ENCODE results near the gene ATAD3C. TPM values are rescaled to one million over a fixed set of nuclear protein-coding genes. Genes with fewer than 3 reads are reported as not detected.
"Not testable (repeated sequence)": the region's sequence is repeated elsewhere in the genome, so short reads cannot be mapped to it uniquely, and the experiment has no call there.

ATAD3C gene
- total RNA-seq, 1 experiment from 2014 or later = 1.4 TPM

- DNase-seq (no peak), ATAC-seq (no peak)
- H3K9me3 ChIP-seq (ENCODE audit: low read length) = no peaks in the 10 kb centered on the region
- ChIA-PET POLR2A (ENCODE audit: unreplicated experiment) (no interaction called here), CTCF (no interaction called here)
- no peak overlapping the region for H2AFZ ChIP-seq (ENCODE audit: low read length)
- no peak overlapping the region for H3K4me3 ChIP-seq (ENCODE audit: low read length)
- H3K4me2 ChIP-seq (ENCODE audit: low read length) = no peak overlapping the region
- H3K27ac ChIP-seq (ENCODE audit: low read length) = no peak overlapping the region
- H3K9me2 ChIP-seq (replicated peaks; ENCODE audit: low read length) = no peaks in the 10 kb centered on the region
- H3K36me3 ChIP-seq (ENCODE audit: low read depth, low read length) = no peaks in the 10 kb centered on the region
- H3K9ac ChIP-seq (ENCODE audit: low read length) = no peak overlapping the region
- intact Hi-C loops (cut with micrococcal nuclease) = no loop called here
- H3F3A ChIP-seq (ENCODE audit: low read length, unreplicated experiment) = no peaks in the 10 kb centered on the region
- TF ChIP-seq EZH2 (IDR thresholded peaks at IDR 0.05; ENCODE audit: low read length, unreplicated experiment) (no peak), EZH2phosphoT487 (IDR thresholded peaks at IDR 0.05; ENCODE audit: borderline replicate concordance, low read length) (no peak), CTCF (conservative IDR thresholded peaks at IDR 0.05; ENCODE audit: low read depth, low read length) (no peak)
- H3K4me1 ChIP-seq (ENCODE audit: insufficient read depth, low read length) = no peaks in the 10 kb centered on the region
- H4K20me1 ChIP-seq (ENCODE audit: low read length) = no peaks in the 10 kb centered on the region
- H3K27me3 ChIP-seq (ENCODE audit: low read length) = no peaks in the 10 kb centered on the region
- no peaks in the 10 kb centered on the region for H3K79me2 ChIP-seq (ENCODE audit: low read length)
- BruUV-seq (replicated peaks) = no TSS peak
Measured at GRCh38 chr1:1455366-1455884, 5.9 kb downstream of the ATAD3C start.

GRCh38 chr1:1455934-1456333, 6.4 kb downstream of the ATAD3C start:
- H3K4me1 ChIP-seq (ENCODE audit: insufficient read depth, low read length); H3K27ac ChIP-seq (ENCODE audit: low read length); DNase-seq; intact Hi-C loops (cut with micrococcal nuclease); H3K9me2 ChIP-seq (replicated peaks; ENCODE audit: low read length); H4K20me1 ChIP-seq (ENCODE audit: low read length); BruUV-seq (replicated peaks); ATAC-seq; H3K36me3 ChIP-seq (ENCODE audit: low read depth, low read length); H3K27me3 ChIP-seq (ENCODE audit: low read length); H3K9ac ChIP-seq (ENCODE audit: low read length); CTCF ChIA-PET; H3K4me2 ChIP-seq (ENCODE audit: low read length); H3K79me2 ChIP-seq (ENCODE audit: low read length); H2AFZ ChIP-seq (ENCODE audit: low read length); H3F3A ChIP-seq (ENCODE audit: low read length, unreplicated experiment); H3K4me3 ChIP-seq (ENCODE audit: low read length); POLR2A ChIA-PET (ENCODE audit: unreplicated experiment); H3K9me3 ChIP-seq (ENCODE audit: low read length): not testable (repeated sequence)

- H3K36me3 ChIP-seq (ENCODE audit: low read depth, low read length); BruUV-seq (replicated peaks); H3K27me3 ChIP-seq (ENCODE audit: low read length); H3K27ac ChIP-seq (ENCODE audit: low read length); H3K9me2 ChIP-seq (replicated peaks; ENCODE audit: low read length); H2AFZ ChIP-seq (ENCODE audit: low read length); H4K20me1 ChIP-seq (ENCODE audit: low read length); H3K4me2 ChIP-seq (ENCODE audit: low read length); H3K4me1 ChIP-seq (ENCODE audit: insufficient read depth, low read length); POLR2A ChIA-PET (ENCODE audit: unreplicated experiment); H3K9me3 ChIP-seq (ENCODE audit: low read length); CTCF ChIA-PET; H3K79me2 ChIP-seq (ENCODE audit: low read length); H3K4me3 ChIP-seq (ENCODE audit: low read length); H3F3A ChIP-seq (ENCODE audit: low read length, unreplicated experiment); DNase-seq; H3K9ac ChIP-seq (ENCODE audit: low read length); ATAC-seq; intact Hi-C loops (cut with micrococcal nuclease): not testable (repeated sequence)
Measured at GRCh38 chr1:1456683-1457255, 7.3 kb downstream of the ATAD3C start.

GRCh38 chr1:1459156-1459555, 9.7 kb downstream of the ATAD3C start:
- H3K4me1 ChIP-seq (ENCODE audit: insufficient read depth, low read length); H3K36me3 ChIP-seq (ENCODE audit: low read depth, low read length); H3K4me3 ChIP-seq (ENCODE audit: low read length); CTCF ChIA-PET; H3K79me2 ChIP-seq (ENCODE audit: low read length); BruUV-seq (replicated peaks); ATAC-seq; DNase-seq; H3K4me2 ChIP-seq (ENCODE audit: low read length); H4K20me1 ChIP-seq (ENCODE audit: low read length); intact Hi-C loops (cut with micrococcal nuclease); H2AFZ ChIP-seq (ENCODE audit: low read length); H3F3A ChIP-seq (ENCODE audit: low read length, unreplicated experiment); H3K9me3 ChIP-seq (ENCODE audit: low read length); H3K27me3 ChIP-seq (ENCODE audit: low read length); H3K27ac ChIP-seq (ENCODE audit: low read length); H3K9ac ChIP-seq (ENCODE audit: low read length); H3K9me2 ChIP-seq (replicated peaks; ENCODE audit: low read length): not testable (repeated sequence)
- POLR2A ChIA-PET (ENCODE audit: unreplicated experiment) = interaction anchor here (0.7 kb wide), 1 partner anchor 48 kb away, joined by 5 read pairs; no protein-coding TSS in a partner anchor

- CTCF ChIA-PET, ATAC-seq: not testable (repeated sequence)
Measured at GRCh38 chr1:1459711-1460110, 10.2 kb downstream of the ATAD3C start.

More at GRCh38 chr1:1459711-1460110, 10.2 kb downstream of the ATAD3C start:
- H3K4me2 ChIP-seq (ENCODE audit: low read length); H3F3A ChIP-seq (ENCODE audit: low read length, unreplicated experiment); H3K4me3 ChIP-seq (ENCODE audit: low read length); H3K9ac ChIP-seq (ENCODE audit: low read length); POLR2A ChIA-PET (ENCODE audit: unreplicated experiment); H3K79me2 ChIP-seq (ENCODE audit: low read length); DNase-seq; H4K20me1 ChIP-seq (ENCODE audit: low read length); intact Hi-C loops (cut with micrococcal nuclease); H3K9me3 ChIP-seq (ENCODE audit: low read length); H3K27ac ChIP-seq (ENCODE audit: low read length); H2AFZ ChIP-seq (ENCODE audit: low read length); H3K27me3 ChIP-seq (ENCODE audit: low read length); H3K4me1 ChIP-seq (ENCODE audit: insufficient read depth, low read length); H3K9me2 ChIP-seq (replicated peaks; ENCODE audit: low read length); H3K36me3 ChIP-seq (ENCODE audit: low read depth, low read length); BruUV-seq (replicated peaks): not testable (repeated sequence)

Data from PC-3 (cell line).